Thymus (tissue), 11 donors: Measurements from ENCODE around the gene ATMIN. TPM values are rescaled to one million over a fixed set of nuclear protein-coding genes. Genes with fewer than 3 reads are reported as not detected.
A peak's percentile ranks its signal among the peaks of the same experiment; 100 is the strongest.

ENCODE experiments used
- DNase-seq, 9 donors: peaks; one replicate each; pipeline ENCODE4 v3.0.0-alpha.2; 2013; ENCODE audit warnings: low spot score in 9 of 9, low read depth in 6 of 9, missing footprints in 1 of 9
- H3K27ac ChIP-seq, 2 donors: one replicate each; pipeline ENCODE4 v1.5.1; 2013; ENCODE audit warnings: control low read depth in 1 of 2, low read depth in 1 of 2, low read length in 1 of 2, mild to moderate bottlenecking in 1 of 2, moderate library complexity in 1 of 2
- H3K27me3 ChIP-seq, 2 donors: one replicate each; pipeline ENCODE4 v1.5.1; 2013; ENCODE audit warnings: low read length in 1 of 2; ENCODE audit not compliant: control insufficient read depth in 2 of 2, insufficient read depth in 1 of 2
- H3K36me3 ChIP-seq, 2 donors: one replicate each; pipeline ENCODE4 v1.5.1; 2013; ENCODE audit warnings: low read length in 1 of 2, mild to moderate bottlenecking in 1 of 2, moderate library complexity in 1 of 2; ENCODE audit not compliant: control insufficient read depth in 2 of 2, insufficient read depth in 2 of 2
- H3K4me1 ChIP-seq, 2 donors: one replicate each; pipeline ENCODE4 v1.5.1; 2013; ENCODE audit warnings: low read length in 2 of 2; ENCODE audit not compliant: control insufficient read depth in 2 of 2, insufficient read depth in 2 of 2
- H3K4me3 ChIP-seq, 2 donors: one replicate each; pipeline ENCODE4 v1.5.1; 2013; ENCODE audit warnings: low read length in 2 of 2, control low read depth in 1 of 2, mild to moderate bottlenecking in 1 of 2
- H3K9me3 ChIP-seq, 2 donors: one replicate each; pipeline ENCODE4 v1.5.1; 2013; ENCODE audit warnings: low read length in 1 of 2, mild to moderate bottlenecking in 1 of 2; ENCODE audit not compliant: control insufficient read depth in 2 of 2, insufficient read depth in 1 of 2
- WGBS: extraction: QIAGEN DNeasy Blood & Tissue Kit; methylation state at CpG from one replicate; pipeline ENCODE4 v1.1.7; 2013; 5-methylcytosine and 5-hydroxymethylcytosine counted together
- polyA plus RNA-seq: library from polyadenylated mRNA; stranded (reverse); fragments of 200-250 nt; gene quantifications from one replicate; pipeline ENCODE4 v1.2.3, GENCODE V29; 2013
- total RNA-seq: library from RNA; stranded (reverse); fragments of 120-200 nt; gene quantifications from one replicate; pipeline ENCODE4 v1.2.4, GENCODE V29; 2013
- donor health status: healthy.

ATMIN gene
- total and polyA plus RNA-seq, 2 donors, result 19.3 to 25.7 TPM

- Histone ChIP-seq H3K4me3 (no peak overlapping the region), H3K36me3 (peaks cover 6% of the 10 kb centered on the region in 2 donors), H3K4me1 (no peaks in the 10 kb centered on the region), H3K27me3 (no peaks in the 10 kb centered on the region), H3K27ac (no peak overlapping the region), H3K9me3 (no peaks in the 10 kb centered on the region)
- DNase-seq, result no peak
- 80% methylated on average over 6 of the region's 6 CpGs for WGBS
Measured at GRCh38 chr16:80993307-80993706, 42.3 kb upstream of the ATMIN start.

- DNase-seq, result no peak
- Histone ChIP-seq H3K36me3 (peaks cover 6% of the 10 kb centered on the region in 2 donors), H3K27ac (no peak overlapping the region), H3K9me3 (no peaks in the 10 kb centered on the region), H3K4me1 (no peaks in the 10 kb centered on the region), H3K4me3 (no peak overlapping the region), H3K27me3 (no peaks in the 10 kb centered on the region)
Measured at GRCh38 chr16:80993834-80994233, 41.8 kb upstream of the ATMIN start.

- Histone ChIP-seq H3K36me3 (peaks cover 6% of the 10 kb centered on the region in 2 donors), H3K4me3 (no peak overlapping the region), H3K27ac (no peak overlapping the region), H3K4me1 (no peaks in the 10 kb centered on the region), H3K9me3 (no peaks in the 10 kb centered on the region), H3K27me3 (no peaks in the 10 kb centered on the region)
- no peak for DNase-seq
Measured at GRCh38 chr16:80994451-80994850, 41.2 kb upstream of the ATMIN start.

GRCh38 chr16:80996688-80997138 is 38.9 kb upstream of the ATMIN start:
- Histone ChIP-seq H3K9me3 (no peaks in the 10 kb centered on the region), H3K27ac (no peak overlapping the region), H3K4me3 (peak overlapping the region in 1 of 2 donors; percentile 37), H3K27me3 (no peaks in the 10 kb centered on the region), H3K36me3 (no peaks in the 10 kb centered on the region), H3K4me1 (no peaks in the 10 kb centered on the region)
- 44% methylated on average over 4 of the region's 4 CpGs for WGBS
- no peak for DNase-seq

- WGBS, result 21% methylated on average over 9 of the region's 9 CpGs
Measured at GRCh38 chr16:80997139-80997798, 38.4 kb upstream of the ATMIN start.

GRCh38 chr16:80997964-80998620 is 37.5 kb upstream of the ATMIN start:
- 96% methylated on average over 7 of the region's 7 CpGs for WGBS
- H3K36me3 ChIP-seq, result no peaks in the 10 kb centered on the region
- DNase-seq, result no peak
- no peak overlapping the region for H3K27ac ChIP-seq
- no peaks in the 10 kb centered on the region for H3K4me1 ChIP-seq
- H3K9me3 ChIP-seq, result no peaks in the 10 kb centered on the region
- no peaks in the 10 kb centered on the region for H3K27me3 ChIP-seq
- no peak overlapping the region for H3K4me3 ChIP-seq

More at GRCh38 chr16:80997139-80997798, 38.4 kb upstream of the ATMIN start:
- Histone ChIP-seq H3K4me3 (peak overlapping the region in 1 of 2 donors; percentile 37), H3K27ac (peak overlapping the region in 1 of 2 donors; percentile 7), H3K9me3 (no peaks in the 10 kb centered on the region), H3K27me3 (no peaks in the 10 kb centered on the region), H3K36me3 (no peaks in the 10 kb centered on the region), H3K4me1 (no peaks in the 10 kb centered on the region)
- peak in 1 of 9 donors; percentile 10 for DNase-seq

GRCh38 chr16:81000873-81001272 is 34.8 kb upstream of the ATMIN start:
- H3K9me3 ChIP-seq, result no peaks in the 10 kb centered on the region
- H3K27ac ChIP-seq, result no peak overlapping the region
- H3K27me3 ChIP-seq, result no peaks in the 10 kb centered on the region
- no peak overlapping the region for H3K4me3 ChIP-seq
- 98% methylated on average over 3 of the region's 3 CpGs for WGBS
- DNase-seq, result no peak
- no peaks in the 10 kb centered on the region for H3K36me3 ChIP-seq
- H3K4me1 ChIP-seq, result peaks cover 17 to 18% of the 10 kb centered on the region in 2 donors

- no peak for DNase-seq
- WGBS, result 95% methylated on average over 5 of the region's 5 CpGs
- H3K9me3 ChIP-seq, result no peaks in the 10 kb centered on the region
- H3K4me1 ChIP-seq, result peaks cover 17 to 18% of the 10 kb centered on the region in 2 donors
- H3K27me3 ChIP-seq, result no peaks in the 10 kb centered on the region
- no peak overlapping the region for H3K4me3 ChIP-seq
- no peak overlapping the region for H3K27ac ChIP-seq
- H3K36me3 ChIP-seq, result no peaks in the 10 kb centered on the region
Measured at GRCh38 chr16:81001330-81001729, 34.3 kb upstream of the ATMIN start.

GRCh38 chr16:81003064-81003463 is 32.6 kb upstream of the ATMIN start:
- H3K9me3 ChIP-seq, result no peaks in the 10 kb centered on the region
- no peaks in the 10 kb centered on the region for H3K36me3 ChIP-seq
- peaks cover 20% of the 10 kb centered on the region in 2 donors for H3K4me1 ChIP-seq
- DNase-seq, result no peak
- no peak overlapping the region for H3K27ac ChIP-seq
- no peak overlapping the region for H3K4me3 ChIP-seq
- no peaks in the 10 kb centered on the region for H3K27me3 ChIP-seq
- 93% methylated on average over 4 of the region's 4 CpGs for WGBS
